A549 (cell line): ENCODE data around the gene TAF4B.

ENCODE experiments used
- CHD2 ChIP-seq: fragments of 150-350 bp; IDR thresholded peaks from 2 replicates; pipeline ENCODE4 v1.6.1; 2014; ENCODE audit warnings: low read length; ENCODE audit not compliant: partially characterized antibody
- CTCF ChIP-seq: fragments of >200 bp; sonication (Bioruptor Twin); formaldehyde crosslinking; IDR thresholded peaks from 3 replicates; pipeline ENCODE4 v1.5.1; 2016
- HDAC2 ChIP-seq: fragments of 200-600 bp; sonication (generic); IDR thresholded peaks from 2 replicates; pipeline ENCODE4 v1.6.1; 2016
- KDM1A ChIP-seq: fragments of 200-600 bp; sonication (generic); IDR thresholded peaks from 2 replicates; pipeline ENCODE4 v1.6.1; 2016; ENCODE audit warnings: low read depth, mild to moderate bottlenecking
- MAX ChIP-seq: IDR thresholded peaks from 2 replicates; pipeline ENCODE4 v1.6.1; 2012
- NFE2L2 ChIP-seq: fragments of 150-350 bp; conservative IDR thresholded peaks from 2 replicates; pipeline ENCODE4 v1.6.1; 2014; ENCODE audit warnings: low read length
- POLR2A ChIP-seq: IDR thresholded peaks from 2 replicates; pipeline ENCODE4 v1.6.1; 2012; ENCODE audit warnings: mild to moderate bottlenecking, low read length
- RAD21 ChIP-seq, 2 experiments: fragments of >200 bp in 1 of 2; sonication (Bioruptor Twin) in 1 of 2; formaldehyde crosslinking in 1 of 2; IDR thresholded peaks in 1 of 2; conservative IDR thresholded peaks in 1 of 2; 2 replicates in 1 of 2; 3 replicates in 1 of 2; pipeline ENCODE4 v1.6.1; 2012 to 2018; ENCODE audit warnings: inconsistent platforms in 1 of 2
- RCOR1 ChIP-seq: fragments of 150-350 bp; IDR thresholded peaks from 2 replicates; pipeline ENCODE4 v1.6.1; 2014; ENCODE audit warnings: antibody characterized with exemption, low read length, low read depth
- ZC3H11A ChIP-seq: fragments of 450-650 bp; IDR thresholded peaks from 2 replicates; pipeline ENCODE4 v1.6.1; 2014; ENCODE audit warnings: antibody characterized with exemption, mild to moderate bottlenecking

GRCh38 chr18:26185267-26185666, 41.0 kb upstream of the TAF4B start:
- no peak for TF ChIP-seq RCOR1
- no peak for TF ChIP-seq CHD2
- no peak for TF ChIP-seq CTCF
- TF ChIP-seq POLR2A: no peak
- TF ChIP-seq NFE2L2: no peak
- TF ChIP-seq RAD21 (conservative IDR thresholded peaks at IDR 0.05 in 1 of 2, IDR thresholded peaks at IDR 0.05 in 1 of 2): no peak
- no peak for TF ChIP-seq HDAC2
- TF ChIP-seq ZC3H11A: no peak
- no peak for TF ChIP-seq KDM1A
- no peak for TF ChIP-seq MAX
